AG09309 (cell line): Measurements from ENCODE around the gene ZPR1.
A peak's percentile ranks its signal among the peaks of the same experiment; 100 is the strongest.
"Not testable (repeated sequence)": the region's sequence is repeated elsewhere in the genome, so short reads cannot be mapped to it uniquely, and the experiment has no call there.

Experiments used
- DNase-seq: peaks from one replicate; pipeline ENCODE4 v3.0.0-alpha.2; 2010; ENCODE audit warnings: low read depth
- H3K4me3 ChIP-seq: 2 replicates; pipeline ENCODE4 v1.5.1; 2011; ENCODE audit warnings: mild to moderate bottlenecking, low read depth, low read length, moderate library complexity; ENCODE audit not compliant: control insufficient read depth
- CTCF ChIP-seq: IDR thresholded peaks from 2 replicates; pipeline ENCODE4 v1.5.1; 2011; ENCODE audit warnings: mild to moderate bottlenecking, low read depth, low read length, inconsistent platforms; ENCODE audit not compliant: insufficient read depth, control insufficient read depth; ENCODE audit errors: missing control alignments

ZPR1 gene

GRCh38 chr11:116813170-116813569 is 25.3 kb upstream of the ZPR1 start:
- DNase-seq: no peak

GRCh38 chr11:116812109-116812508 is 24.3 kb upstream of the ZPR1 start:
- TF ChIP-seq CTCF: no peak
- H3K4me3 ChIP-seq: no peak overlapping the region
- DNase-seq: no peak

More at GRCh38 chr11:116813170-116813569, 25.3 kb upstream of the ZPR1 start:
- H3K4me3 ChIP-seq: no peak overlapping the region
- TF ChIP-seq CTCF: no peak

- TF ChIP-seq CTCF: no peak
- H3K4me3 ChIP-seq: no peak overlapping the region
- DNase-seq: no peak
Observed at GRCh38 chr11:116811194-116811593, 23.4 kb upstream of the ZPR1 start.

GRCh38 chr11:116808262-116809175 is 20.7 kb upstream of the ZPR1 start:
- peak; percentile 11 for DNase-seq
- no peak for TF ChIP-seq CTCF
- no peak overlapping the region for H3K4me3 ChIP-seq

GRCh38 chr11:116807601-116808261 is 19.9 kb upstream of the ZPR1 start:
- H3K4me3 ChIP-seq: no peak overlapping the region
- DNase-seq: no peak
- no peak for TF ChIP-seq CTCF

- no peak for TF ChIP-seq CTCF
- H3K4me3 ChIP-seq: no peak overlapping the region
- no peak for DNase-seq
Observed at GRCh38 chr11:116804001-116804400, 16.2 kb upstream of the ZPR1 start.

- H3K4me3 ChIP-seq, DNase-seq: not testable (repeated sequence)
Observed at GRCh38 chr11:116801662-116802061, 13.8 kb upstream of the ZPR1 start.
